SIG-M5 (cell line): ENCODE results near the gene CRACR2A.

Experiments
- DNase-seq: peaks from one replicate; lab custom pipeline; 2025; lab: John Stamatoyannopoulos, UW

Gene CRACR2A

DNA sequence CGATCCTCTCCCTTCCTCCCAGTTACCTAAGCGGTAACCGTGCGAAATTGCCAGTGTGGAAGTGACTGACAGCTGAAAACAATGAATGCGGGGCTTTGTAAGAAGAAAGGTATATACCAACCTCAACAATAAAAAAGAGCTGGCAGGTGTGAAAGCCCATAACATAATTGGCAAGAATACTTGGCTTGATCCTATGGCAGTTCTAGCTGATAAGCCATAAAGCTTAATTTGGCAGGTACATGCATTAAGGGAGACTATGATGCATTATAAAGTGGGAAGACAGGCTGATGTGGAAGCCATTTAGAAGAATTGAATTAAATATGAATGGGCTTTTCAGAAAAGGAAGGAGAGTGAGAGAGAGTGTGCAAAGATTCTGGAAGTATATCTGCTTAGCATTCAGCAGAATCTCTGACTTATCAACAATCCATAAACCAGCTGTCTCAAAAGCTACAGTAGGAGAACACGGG, 71.3 kb downstream of the CRACR2A start:
- no peak for DNase-seq

GRCh38 chr12:3680919-3681594, 71.9 kb downstream of the CRACR2A start:
- DNase-seq, result no peak

- DNase-seq, result no peak
Measured at GRCh38 chr12:3679831-3680230, 73.1 kb downstream of the CRACR2A start.

DNA sequence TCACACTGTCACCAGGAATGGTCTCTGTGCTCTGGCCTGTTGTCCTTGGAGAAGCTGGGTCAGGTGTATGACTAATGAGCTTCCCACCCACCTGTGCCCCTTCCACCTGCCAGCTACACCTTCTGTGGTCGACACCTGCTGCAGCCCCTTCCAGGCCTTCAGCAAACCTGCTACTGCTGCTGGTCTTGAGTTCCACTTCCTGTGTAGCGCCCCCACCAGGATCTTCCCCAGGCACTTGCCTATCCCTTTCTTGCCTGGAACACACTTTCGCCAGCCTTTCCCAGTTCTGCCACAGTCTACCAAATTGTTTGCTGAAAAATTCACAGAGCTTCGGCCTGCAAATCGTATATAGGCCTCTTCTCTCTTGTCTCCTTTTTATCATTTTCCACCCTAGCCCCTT, 75.3 kb downstream of the CRACR2A start:
- no peak for DNase-seq

- DNase-seq, result no peak
Measured at GRCh38 chr12:3673981-3674708, 78.8 kb downstream of the CRACR2A start.

- DNase-seq, result no peak
Measured at GRCh38 chr12:3672113-3672509, 80.8 kb downstream of the CRACR2A start.

DNA sequence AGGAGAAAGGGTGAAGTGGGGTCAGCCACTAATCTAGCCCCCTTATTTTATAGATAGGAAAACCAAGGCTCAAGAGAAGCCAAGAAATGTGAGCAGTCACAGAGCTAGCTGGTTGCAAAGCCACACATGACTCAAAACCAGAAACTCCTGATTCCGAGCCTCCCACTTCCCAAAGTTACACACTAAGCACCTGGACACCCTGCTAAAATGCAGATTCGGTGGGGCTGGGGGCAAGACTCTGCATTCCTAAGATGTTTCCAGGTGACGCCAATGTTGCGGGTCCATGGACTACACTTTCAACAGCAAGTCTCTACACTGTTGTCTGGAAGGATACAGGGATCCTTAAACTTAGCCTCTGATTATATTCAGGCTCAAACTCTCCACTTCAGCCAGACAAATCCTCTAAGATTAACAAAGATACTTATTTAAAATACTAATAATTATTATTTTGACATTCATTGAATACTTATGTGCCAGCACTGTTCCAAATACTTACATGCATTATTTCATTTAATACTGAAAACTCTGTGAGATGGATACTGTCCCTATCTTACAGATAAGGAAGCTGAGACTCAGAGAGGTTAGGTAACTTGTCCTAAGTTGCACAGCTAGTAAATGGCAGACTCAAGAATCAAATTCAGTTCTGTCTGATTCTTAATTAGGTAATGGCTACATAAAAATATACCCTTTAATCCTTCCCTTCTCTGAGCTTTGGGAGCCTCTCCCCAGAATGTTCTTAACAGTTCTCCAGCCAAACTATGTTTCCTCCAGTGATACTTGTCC, 81.4 kb downstream of the CRACR2A start:
- no peak for DNase-seq

DNA sequence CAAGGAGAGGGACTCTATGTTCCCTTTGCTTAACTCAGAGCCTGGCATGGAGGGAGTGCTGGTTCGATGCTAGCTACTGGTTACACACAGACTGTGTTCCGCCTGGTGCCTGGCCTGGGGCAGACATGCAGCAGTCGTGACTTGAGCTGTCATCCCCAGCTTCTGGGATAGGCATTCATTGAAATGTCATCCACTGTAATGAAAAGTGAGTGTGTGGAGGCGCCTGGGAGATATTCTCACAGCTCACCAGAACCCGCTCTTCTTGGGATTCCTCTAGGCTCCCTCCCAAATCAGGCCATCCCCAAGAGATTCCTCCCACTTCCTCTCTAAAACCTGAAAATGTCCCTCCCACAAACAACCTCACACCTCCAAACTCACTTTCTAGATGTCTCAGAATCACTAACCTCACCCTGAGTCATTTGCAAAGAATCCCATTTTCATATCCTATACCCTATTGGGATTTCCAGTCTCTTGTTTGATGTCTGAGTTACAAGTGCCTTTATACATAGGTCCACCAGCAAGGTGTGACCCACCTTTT, 82.8 kb downstream of the CRACR2A start:
- no peak for DNase-seq

DNA sequence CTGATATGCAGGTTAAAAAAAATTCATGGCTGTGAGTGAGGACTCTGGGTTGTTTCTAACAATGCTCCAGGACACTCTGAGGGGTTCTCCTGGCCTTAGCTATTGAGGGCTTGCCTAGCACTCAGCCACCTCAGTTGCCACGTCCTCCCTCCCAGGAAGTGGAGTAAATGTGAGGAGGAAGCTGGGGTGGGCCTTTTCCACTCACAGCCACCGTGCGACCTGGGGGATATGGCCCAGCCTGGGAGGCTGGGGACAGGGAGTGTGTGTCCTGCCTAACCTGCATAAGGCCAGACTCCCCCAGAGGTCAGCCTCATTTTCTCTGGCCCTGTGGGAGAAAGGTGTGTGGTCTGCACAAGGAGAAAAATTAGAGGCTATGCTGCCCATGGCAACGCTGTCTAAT, 83.3 kb downstream of the CRACR2A start:
- DNase-seq, result no peak

DNA sequence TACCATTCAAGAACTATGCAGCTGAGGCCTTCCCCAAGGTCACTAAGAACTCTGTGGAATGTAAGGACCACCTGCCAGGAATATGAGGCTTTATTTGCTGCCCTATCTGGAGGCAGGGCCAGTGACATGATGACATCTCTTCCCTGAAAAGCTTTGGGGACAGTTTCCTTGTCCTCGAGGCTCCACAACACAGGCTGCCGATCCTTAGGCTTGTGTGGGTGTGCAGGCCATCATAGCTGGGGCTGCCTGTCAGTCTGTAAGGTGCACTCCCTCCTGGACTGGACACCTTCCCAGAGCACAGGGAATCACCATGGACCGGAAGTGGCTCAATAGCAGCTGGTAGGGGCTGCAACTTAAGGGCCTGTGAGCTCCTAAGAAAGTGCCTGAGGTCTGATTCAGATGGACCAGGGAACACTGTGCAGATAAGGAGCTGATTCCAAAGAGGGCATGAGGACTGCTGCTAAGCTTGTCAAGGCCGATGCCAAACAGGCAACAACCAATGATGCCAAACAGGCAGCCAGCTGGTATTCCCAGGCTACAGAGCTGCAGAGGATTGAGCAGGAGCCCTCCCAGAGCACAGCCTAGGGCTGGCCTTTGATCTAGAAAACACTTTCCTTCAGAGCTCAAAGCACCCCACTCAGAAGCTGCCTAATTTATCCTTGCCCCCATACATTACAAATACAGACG, 84.3 kb downstream of the CRACR2A start:
- DNase-seq, result no peak

DNA sequence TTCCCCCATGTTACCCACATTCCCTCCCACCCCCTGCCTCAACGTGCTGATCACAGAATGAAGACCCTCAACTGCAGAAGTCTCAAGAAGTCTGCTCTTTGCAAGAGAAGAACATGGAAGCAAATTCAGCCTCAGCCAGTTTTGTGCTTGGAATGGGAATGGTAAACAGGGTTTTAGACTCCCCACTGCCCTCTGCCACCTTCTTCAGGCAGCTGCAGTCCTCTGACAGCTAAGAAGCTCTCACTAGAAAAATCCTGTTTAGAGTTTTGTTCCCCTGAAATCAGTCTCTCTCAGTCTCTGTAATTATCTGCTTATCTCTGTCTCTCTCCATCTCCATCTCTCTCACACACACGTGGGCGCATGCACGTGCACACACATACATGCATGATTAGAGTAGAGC, 85.4 kb downstream of the CRACR2A start:
- no peak for DNase-seq

DNA sequence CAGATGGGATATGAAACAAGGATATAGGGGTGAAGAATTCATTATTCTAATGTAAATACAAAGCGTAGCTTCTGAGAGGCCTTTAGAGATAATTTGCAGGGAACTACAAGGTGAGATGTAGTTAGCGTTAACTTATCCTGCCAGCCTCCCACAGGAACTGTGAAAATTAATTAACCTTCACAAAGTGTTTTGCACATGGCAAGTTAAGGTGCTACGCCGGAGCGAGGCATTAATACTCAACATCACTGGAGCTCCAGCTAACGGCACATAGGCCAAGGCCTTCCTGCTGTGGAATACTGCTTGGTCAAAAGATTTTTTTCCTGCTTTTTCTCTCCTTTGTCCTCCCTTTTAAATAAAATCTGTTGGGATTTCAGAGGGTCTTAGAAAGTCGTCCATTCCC, 86.5 kb downstream of the CRACR2A start:
- DNase-seq, result no peak

DNA sequence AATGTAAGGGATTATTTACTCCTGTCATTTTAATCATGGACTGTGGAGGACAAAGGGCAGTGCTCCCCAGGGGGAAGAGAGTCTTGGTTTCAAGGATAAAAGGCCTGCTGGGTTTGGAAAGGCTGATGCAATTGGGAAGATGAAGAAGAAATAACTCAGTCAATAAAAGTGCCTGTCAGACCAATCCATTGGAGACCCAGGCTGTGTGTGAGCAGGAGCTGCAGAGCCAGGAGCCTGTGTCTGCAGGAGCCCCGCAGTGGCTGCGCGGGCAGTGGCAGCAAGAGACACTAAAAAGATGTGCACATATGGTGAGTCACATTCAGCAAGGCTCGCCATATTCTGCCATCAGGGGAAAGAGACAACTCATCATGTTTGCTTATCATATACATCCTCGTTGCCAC, 90.4 kb downstream of the CRACR2A start:
- no peak for DNase-seq

- DNase-seq, result no peak
Measured at GRCh38 chr12:3661028-3661427, 91.9 kb downstream of the CRACR2A start.

DNA sequence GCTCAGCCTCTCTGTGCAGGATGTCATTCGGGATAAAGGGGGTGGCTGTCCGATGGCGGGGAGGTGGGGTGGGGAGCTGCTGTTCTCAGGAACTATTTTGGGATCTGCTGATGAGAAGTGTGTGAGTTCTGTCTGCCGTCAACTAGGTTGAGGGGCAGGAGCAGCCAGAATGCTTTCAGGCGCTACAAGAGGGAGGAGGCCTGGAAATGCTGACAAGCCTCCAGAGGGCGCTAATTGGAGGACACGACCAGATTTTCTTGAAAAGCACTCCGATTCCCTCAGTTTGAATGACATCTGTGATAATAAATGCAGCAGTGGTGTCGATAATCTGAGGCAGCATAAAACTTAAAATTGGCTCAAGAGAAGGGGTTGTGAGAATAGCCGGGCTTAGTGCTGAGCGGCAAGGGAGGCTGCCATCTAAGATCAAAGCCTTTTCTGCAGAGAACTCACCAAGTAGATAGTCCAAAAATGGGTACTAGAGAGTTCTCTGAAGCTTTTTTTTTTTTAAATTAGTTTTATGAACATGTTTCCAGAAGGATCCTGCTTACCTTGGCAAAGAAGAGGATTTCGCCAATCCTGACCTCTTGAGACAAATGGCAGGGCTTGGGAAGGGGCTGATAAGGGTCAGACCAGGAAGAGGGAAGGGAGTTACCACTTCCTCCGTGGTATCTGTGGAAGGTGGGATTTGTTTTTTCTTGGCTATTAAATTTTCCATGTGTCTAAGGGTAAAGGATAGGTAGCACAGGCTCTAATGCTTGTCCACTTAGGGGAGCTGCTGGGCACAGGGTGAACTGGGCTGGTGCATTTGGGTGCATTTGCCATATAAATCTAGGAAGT, 94.4 kb downstream of the CRACR2A start:
- DNase-seq, result no peak

DNA sequence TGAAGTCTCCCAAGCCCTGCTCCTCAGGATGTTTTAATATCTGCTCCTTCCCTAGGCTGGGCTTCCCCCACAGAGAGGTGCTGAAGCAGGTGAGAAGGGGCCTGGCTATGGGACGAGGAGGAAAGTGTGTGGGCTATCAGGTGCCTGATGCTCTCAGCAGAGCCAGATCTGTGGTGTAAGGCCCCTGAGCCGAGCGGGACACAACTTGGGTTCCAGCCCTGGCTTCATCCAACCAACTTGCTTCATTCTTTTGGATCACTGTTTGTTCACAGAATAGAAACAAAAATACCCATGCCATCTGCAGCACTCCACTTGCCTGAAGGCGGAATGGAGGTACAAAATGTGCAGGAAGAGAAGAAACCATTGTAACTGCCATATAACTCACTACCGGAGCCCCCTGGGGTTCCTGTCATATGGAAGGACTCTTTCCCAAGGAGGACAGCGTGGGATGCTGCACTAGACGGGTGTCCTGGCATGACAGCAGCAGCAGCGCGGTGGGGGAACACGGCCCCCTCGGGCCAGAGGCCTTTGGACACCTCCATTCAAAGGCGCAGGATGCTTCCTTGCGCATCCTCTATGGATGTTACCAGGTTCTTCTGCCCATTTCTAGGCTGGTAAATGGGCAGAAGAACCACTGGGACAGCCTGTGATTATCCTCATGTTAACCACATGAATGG, 95.8 kb downstream of the CRACR2A start:
- DNase-seq, result no peak

- no peak for DNase-seq
Measured at GRCh38 chr12:3655328-3655900, 97.5 kb downstream of the CRACR2A start.

GRCh38 chr12:3651585-3652424, 101.1 kb downstream of the CRACR2A start:
- no peak for DNase-seq

DNA sequence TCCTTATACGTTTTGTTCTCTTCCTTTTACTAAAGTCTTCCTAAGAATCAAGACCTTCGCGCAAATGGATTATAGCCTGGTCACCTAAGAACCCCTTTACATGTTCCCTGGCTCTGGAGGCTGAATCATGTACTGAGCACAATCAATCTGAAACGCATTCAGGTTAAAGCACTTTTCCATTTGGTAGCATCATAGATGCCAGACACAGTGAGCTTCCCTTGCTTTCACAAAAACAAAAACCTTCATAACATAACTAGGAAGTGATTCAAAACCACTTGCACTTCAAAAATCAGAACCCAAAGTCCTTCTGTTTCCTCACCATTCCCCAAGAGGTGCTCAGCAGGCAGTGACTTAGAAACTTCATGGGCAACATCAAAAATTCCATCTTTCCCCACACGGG, 105.4 kb downstream of the CRACR2A start:
- no peak for DNase-seq
